Muscle layer of colon (tissue), 2 donors: Measurements from ENCODE around the gene GGPS1.

Experiments
- H3K27ac ChIP-seq: one replicate; pipeline ENCODE4 v1.7.0; 2013; ENCODE audit warnings: low read depth, mild to moderate bottlenecking, low read length, moderate library complexity
- H3K27me3 ChIP-seq, 2 donors: one replicate each; pipeline ENCODE4 v1.7.0; 2013; ENCODE audit warnings: low read length in 2 of 2, mild to moderate bottlenecking in 2 of 2; ENCODE audit not compliant: insufficient read depth in 2 of 2, control insufficient read depth in 1 of 2
- H3K36me3 ChIP-seq: one replicate; pipeline ENCODE4 v1.7.0; 2013; ENCODE audit warnings: mild to moderate bottlenecking, low read length; ENCODE audit not compliant: insufficient read depth
- H3K4me1 ChIP-seq: one replicate; pipeline ENCODE4 v1.7.0; 2013; ENCODE audit warnings: mild to moderate bottlenecking, low read length; ENCODE audit not compliant: insufficient read depth
- H3K4me3 ChIP-seq, 2 donors: one replicate each; pipeline ENCODE4 v1.7.0; 2013; ENCODE audit warnings: low read length in 2 of 2, low read depth in 1 of 2, mild to moderate bottlenecking in 1 of 2, moderate library complexity in 1 of 2
- H3K9ac ChIP-seq: one replicate; pipeline ENCODE4 v1.7.0; 2013; ENCODE audit warnings: low read length
- H3K9me3 ChIP-seq: one replicate; pipeline ENCODE4 v1.7.0; 2013; ENCODE audit warnings: mild to moderate bottlenecking, low read length
- donor health status: abdominal sarcoma.
- donor health status: Adenocarcinoma of cecum.

GGPS1 gene

DNA sequence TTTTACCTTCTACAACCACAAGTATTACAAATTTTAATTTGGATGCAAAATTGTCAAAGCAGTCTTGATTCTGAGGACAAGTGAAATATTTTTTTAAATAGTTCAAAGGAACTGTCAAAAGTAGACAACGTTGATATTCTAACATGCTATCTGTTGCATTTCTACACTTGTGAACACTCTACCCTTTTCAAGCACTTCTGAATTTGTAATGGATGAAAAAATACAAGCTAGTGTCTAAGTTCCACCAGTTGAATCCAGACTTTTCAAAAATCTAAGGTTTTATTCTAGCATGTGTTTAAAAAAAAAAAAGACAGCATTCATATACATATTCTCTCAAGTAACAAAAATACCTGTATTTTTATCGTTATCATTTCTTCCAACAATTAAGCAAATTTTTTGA, 2.5 kb upstream of the GGPS1 start:
- Histone ChIP-seq H3K27me3 (no peaks in the 10 kb centered on the region), H3K4me3 (peak overlapping the region; percentile 87 to 97), H3K9ac (peak overlapping the region; percentile 85), H3K4me1 (peaks cover 57% of the 10 kb centered on the region), H3K9me3 (no peaks in the 10 kb centered on the region), H3K36me3 (no peaks in the 10 kb centered on the region), H3K27ac (peak overlapping the region; percentile 99)

- Histone ChIP-seq H3K4me3 (peak overlapping the region; percentile 87 to 97), H3K9me3 (no peaks in the 10 kb centered on the region), H3K27me3 (no peaks in the 10 kb centered on the region), H3K4me1 (peaks cover 62% of the 10 kb centered on the region), H3K9ac (peak overlapping the region; percentile 85), H3K27ac (peak overlapping the region; percentile 99), H3K36me3 (no peaks in the 10 kb centered on the region)
Observed at GRCh38 chr1:235326719-235327558, 1.4 kb upstream of the GGPS1 start.

GRCh38 chr1:235327559-235328270, 655 bp upstream of the GGPS1 start, which contains the start of gene ARID4B:
Gene ARID4B, minus strand, starts transcription at chr1:235328179. Its CDS starts 1,260 bp downstream, at chr1:235326919.
- H3K9ac ChIP-seq, result peak within 1 kb of the TSS; percentile 91
- H3K4me1 ChIP-seq, result peaks cover 64% of the 10 kb centered on the region
- peak within 1 kb of the TSS; percentile 99 for H3K27ac ChIP-seq
- H3K36me3 ChIP-seq, result no peaks in the 10 kb centered on the region
- H3K27me3 ChIP-seq, result no peaks in the 10 kb centered on the region
- H3K9me3 ChIP-seq, result no peaks in the 10 kb centered on the region
- H3K4me3 ChIP-seq, result peak within 1 kb of the TSS; percentile 90 to 97

DNA sequence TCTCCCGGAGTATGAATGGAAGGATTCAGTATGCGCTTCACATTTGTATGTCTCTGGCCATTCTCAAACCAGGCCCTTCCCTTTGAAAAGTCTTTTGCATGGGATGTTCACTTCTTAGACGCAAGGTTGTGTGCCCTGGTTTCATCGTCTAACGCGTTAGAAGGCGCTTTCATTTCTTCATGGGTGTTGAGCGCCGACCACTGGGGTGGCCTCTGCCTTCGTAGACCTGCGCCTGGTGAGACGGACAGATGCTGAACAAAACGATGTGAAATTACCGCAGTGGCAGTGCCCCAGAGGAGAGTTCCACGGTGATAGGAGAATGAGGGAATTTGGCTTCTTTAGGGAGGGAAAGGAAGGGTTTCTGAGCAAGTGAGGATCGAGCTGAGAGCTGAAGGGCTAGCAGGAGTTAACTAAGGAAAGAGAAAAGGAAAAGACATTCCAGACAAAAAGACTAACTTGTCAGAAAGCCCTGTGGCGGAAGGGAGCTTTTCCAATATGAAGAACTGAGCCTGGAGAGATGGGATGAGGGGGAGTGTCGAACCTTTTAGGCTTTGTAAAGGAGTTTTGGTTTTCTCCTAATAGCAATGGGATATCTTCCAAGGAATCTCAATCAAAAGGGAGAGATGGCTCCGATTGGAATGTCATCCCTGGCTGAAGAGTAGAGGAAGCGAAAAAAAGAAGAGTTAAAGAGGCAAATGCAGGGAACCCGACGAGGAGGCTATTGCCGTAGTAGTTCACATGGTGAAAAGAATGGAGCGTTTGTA, 951 bp downstream of the GGPS1 start:
- Histone ChIP-seq H3K27me3 (no peaks in the 10 kb centered on the region), H3K4me1 (peaks cover 51% of the 10 kb centered on the region)

GRCh38 chr1:235330918-235331285, 2.5 kb downstream of the GGPS1 start:
- H3K27ac ChIP-seq, result no peak overlapping the region
- H3K9me3 ChIP-seq, result no peaks in the 10 kb centered on the region
- no peak overlapping the region for H3K4me3 ChIP-seq
- H3K36me3 ChIP-seq, result no peaks in the 10 kb centered on the region
- no peak overlapping the region for H3K9ac ChIP-seq
- H3K27me3 ChIP-seq, result no peaks in the 10 kb centered on the region
- peaks cover 38% of the 10 kb centered on the region for H3K4me1 ChIP-seq

More for the DNA sequence above, 951 bp downstream of the GGPS1 start:
- Histone ChIP-seq H3K9me3 (no peaks in the 10 kb centered on the region), H3K9ac (peak overlapping the region; percentile 91), H3K27ac (peak overlapping the region; percentile 70), H3K4me3 (peak overlapping the region; percentile 35 to 90), H3K36me3 (no peaks in the 10 kb centered on the region)

GRCh38 chr1:235331401-235331800, 3.0 kb downstream of the GGPS1 start:
- H3K4me1 ChIP-seq, result peaks cover 33% of the 10 kb centered on the region
- H3K27ac ChIP-seq, result peak overlapping the region; percentile 46

DNA sequence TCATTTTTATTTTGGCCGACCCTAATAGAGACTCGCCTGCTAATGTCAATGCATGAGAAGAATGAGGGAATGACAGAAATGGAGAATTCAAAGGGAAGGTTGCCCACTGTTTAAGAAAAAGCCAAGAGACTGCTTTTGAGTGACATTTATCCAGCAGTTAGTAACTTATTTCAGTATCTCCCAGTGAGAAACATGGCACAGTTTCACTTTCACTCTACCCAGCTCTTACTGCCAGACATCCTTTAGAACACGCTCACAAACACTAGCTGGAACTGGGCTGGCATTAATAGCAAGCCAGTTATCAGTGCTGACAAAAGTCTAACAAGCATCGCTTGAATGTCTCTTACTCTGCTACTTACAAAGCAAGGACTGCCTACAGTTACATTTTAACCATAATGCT, 8.5 kb downstream of the GGPS1 start:
- no peaks in the 10 kb centered on the region for H3K27me3 ChIP-seq
- peaks cover 7% of the 10 kb centered on the region for H3K4me1 ChIP-seq
- H3K27ac ChIP-seq, result no peak overlapping the region

More at GRCh38 chr1:235331401-235331800, 3.0 kb downstream of the GGPS1 start:
- H3K9ac ChIP-seq, result no peak overlapping the region
- H3K4me3 ChIP-seq, result no peak overlapping the region
- H3K9me3 ChIP-seq, result no peaks in the 10 kb centered on the region
- H3K36me3 ChIP-seq, result no peaks in the 10 kb centered on the region
- H3K27me3 ChIP-seq, result no peaks in the 10 kb centered on the region

GRCh38 chr1:235339746-235340145, 11.4 kb downstream of the GGPS1 start:
- Histone ChIP-seq H3K27me3 (no peaks in the 10 kb centered on the region), H3K9me3 (no peaks in the 10 kb centered on the region), H3K27ac (no peak overlapping the region), H3K9ac (no peak overlapping the region), H3K4me3 (no peak overlapping the region), H3K4me1 (no peaks in the 10 kb centered on the region), H3K36me3 (peaks cover 15% of the 10 kb centered on the region)

More for the DNA sequence above, 8.5 kb downstream of the GGPS1 start:
- H3K36me3 ChIP-seq, result peaks cover under 1% of the 10 kb centered on the region
- no peak overlapping the region for H3K4me3 ChIP-seq
- H3K9me3 ChIP-seq, result no peaks in the 10 kb centered on the region
- H3K9ac ChIP-seq, result no peak overlapping the region

- H3K9ac ChIP-seq, result no peak overlapping the region
- no peaks in the 10 kb centered on the region for H3K4me1 ChIP-seq
- H3K27me3 ChIP-seq, result no peaks in the 10 kb centered on the region
- no peaks in the 10 kb centered on the region for H3K9me3 ChIP-seq
- H3K4me3 ChIP-seq, result no peak overlapping the region
- no peak overlapping the region for H3K27ac ChIP-seq
- peaks cover 20% of the 10 kb centered on the region for H3K36me3 ChIP-seq
Observed at GRCh38 chr1:235341334-235341733, 13.0 kb downstream of the GGPS1 start.

DNA sequence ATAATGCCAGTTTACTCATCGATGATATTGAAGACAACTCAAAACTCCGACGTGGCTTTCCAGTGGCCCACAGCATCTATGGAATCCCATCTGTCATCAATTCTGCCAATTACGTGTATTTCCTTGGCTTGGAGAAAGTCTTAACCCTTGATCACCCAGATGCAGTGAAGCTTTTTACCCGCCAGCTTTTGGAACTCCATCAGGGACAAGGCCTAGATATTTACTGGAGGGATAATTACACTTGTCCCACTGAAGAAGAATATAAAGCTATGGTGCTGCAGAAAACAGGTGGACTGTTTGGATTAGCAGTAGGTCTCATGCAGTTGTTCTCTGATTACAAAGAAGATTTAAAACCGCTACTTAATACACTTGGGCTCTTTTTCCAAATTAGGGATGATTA, 13.7 kb downstream of the GGPS1 start:
- no peak overlapping the region for H3K9ac ChIP-seq

DNA sequence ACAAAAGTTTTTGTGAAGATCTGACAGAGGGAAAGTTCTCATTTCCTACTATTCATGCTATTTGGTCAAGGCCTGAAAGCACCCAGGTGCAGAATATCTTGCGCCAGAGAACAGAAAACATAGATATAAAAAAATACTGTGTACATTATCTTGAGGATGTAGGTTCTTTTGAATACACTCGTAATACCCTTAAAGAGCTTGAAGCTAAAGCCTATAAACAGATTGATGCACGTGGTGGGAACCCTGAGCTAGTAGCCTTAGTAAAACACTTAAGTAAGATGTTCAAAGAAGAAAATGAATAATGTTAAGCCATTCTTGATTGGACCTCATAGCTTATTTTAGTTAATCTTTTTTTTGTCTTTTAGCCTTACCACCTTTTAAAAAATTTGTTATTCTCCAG, 14.1 kb downstream of the GGPS1 start:
- H3K9me3 ChIP-seq, result no peaks in the 10 kb centered on the region
- no peaks in the 10 kb centered on the region for H3K27me3 ChIP-seq
- no peak overlapping the region for H3K9ac ChIP-seq
- H3K27ac ChIP-seq, result no peak overlapping the region
- no peak overlapping the region for H3K4me3 ChIP-seq
- H3K4me1 ChIP-seq, result no peaks in the 10 kb centered on the region
- H3K36me3 ChIP-seq, result peaks cover 20% of the 10 kb centered on the region

More for the DNA sequence above, 13.7 kb downstream of the GGPS1 start:
- H3K9me3 ChIP-seq, result no peaks in the 10 kb centered on the region
- H3K4me1 ChIP-seq, result no peaks in the 10 kb centered on the region
- no peak overlapping the region for H3K27ac ChIP-seq
- H3K36me3 ChIP-seq, result peaks cover 20% of the 10 kb centered on the region
- H3K27me3 ChIP-seq, result no peaks in the 10 kb centered on the region
- no peak overlapping the region for H3K4me3 ChIP-seq
